NT2/D1 (cell line): ENCODE results near the gene SMOC2.
"Not testable (repeated sequence)": the region's sequence is repeated elsewhere in the genome, so short reads cannot be mapped to it uniquely, and the experiment has no call there.

Experiments used
- DNase-seq: peaks from one replicate; pipeline ENCODE4 v3.0.0-alpha.2; 2011; ENCODE audit warnings: low read depth, low spot score
- H3K27me3 ChIP-seq: 2 replicates; pipeline ENCODE4 v1.6.0; 2011; ENCODE audit warnings: mild to moderate bottlenecking; ENCODE audit not compliant: insufficient read length, insufficient read depth
- H3K36me3 ChIP-seq: 2 replicates; pipeline ENCODE4 v1.6.1; 2011; ENCODE audit warnings: mild to moderate bottlenecking, low read length, mixed read lengths; ENCODE audit not compliant: insufficient read depth, insufficient read length
- H3K4me1 ChIP-seq: 2 replicates; pipeline ENCODE4 v1.5.1; 2011; ENCODE audit not compliant: insufficient read depth, insufficient read length
- H3K4me3 ChIP-seq: 2 replicates; pipeline ENCODE4 v1.5.1; 2011; ENCODE audit warnings: low read depth; ENCODE audit not compliant: insufficient read length
- H3K9ac ChIP-seq: 2 replicates; pipeline ENCODE4 v1.6.0; 2011; ENCODE audit warnings: low read depth; ENCODE audit not compliant: insufficient read length
- H3K9me3 ChIP-seq: 2 replicates; pipeline ENCODE4 v1.5.1; 2011; ENCODE audit warnings: mild to moderate bottlenecking, low read length; ENCODE audit not compliant: insufficient read depth
- SUZ12 ChIP-seq: IDR thresholded peaks from 2 replicates; pipeline ENCODE4 v1.6.1; 2011; ENCODE audit not compliant: insufficient read length, insufficient read depth; ENCODE audit errors: extremely low read depth
- YY1 ChIP-seq: IDR thresholded peaks from 2 replicates; pipeline ENCODE4 v1.6.1; 2011; ENCODE audit not compliant: insufficient read length, insufficient read depth
- ZNF274 ChIP-seq: IDR thresholded peaks from 2 replicates; pipeline ENCODE4 v1.6.1; 2011; ENCODE audit warnings: mild to moderate bottlenecking, low read depth, low read length

SMOC2 gene

GRCh38 chr6:168570211-168570610 lies 129.2 kb downstream of the SMOC2 start:
- H3K4me1 ChIP-seq, result peaks cover 4% of the 10 kb centered on the region
- H3K4me3 ChIP-seq, result no peak overlapping the region
- DNase-seq, result no peak
- no peaks in the 10 kb centered on the region for H3K9me3 ChIP-seq
- H3K36me3 ChIP-seq, result no peaks in the 10 kb centered on the region
- H3K27me3 ChIP-seq, result no peaks in the 10 kb centered on the region
- H3K9ac ChIP-seq, result no peak overlapping the region
- TF ChIP-seq YY1, result no peak
- no peak for TF ChIP-seq ZNF274
- TF ChIP-seq SUZ12, result no peak

GRCh38 chr6:168571268-168571667 lies 130.3 kb downstream of the SMOC2 start:
- H3K4me3 ChIP-seq, result no peak overlapping the region
- H3K9me3 ChIP-seq, result no peaks in the 10 kb centered on the region
- H3K4me1 ChIP-seq, result peaks cover 4% of the 10 kb centered on the region
- H3K9ac ChIP-seq, result no peak overlapping the region
- TF ChIP-seq YY1, result no peak
- TF ChIP-seq SUZ12, result no peak
- no peak for TF ChIP-seq ZNF274
- DNase-seq, result no peak
- H3K36me3 ChIP-seq, result no peaks in the 10 kb centered on the region
- no peaks in the 10 kb centered on the region for H3K27me3 ChIP-seq

- not testable (repeated sequence) for H3K9ac ChIP-seq, H3K9me3 ChIP-seq, H3K4me3 ChIP-seq, H3K36me3 ChIP-seq, DNase-seq, H3K4me1 ChIP-seq, H3K27me3 ChIP-seq
Observed at GRCh38 chr6:168573276-168573835, 132.4 kb downstream of the SMOC2 start.

- DNase-seq, result no peak
- Histone ChIP-seq H3K4me1 (peaks cover 4% of the 10 kb centered on the region), H3K4me3 (no peak overlapping the region), H3K9ac (no peak overlapping the region), H3K27me3 (no peaks in the 10 kb centered on the region), H3K36me3 (no peaks in the 10 kb centered on the region), H3K9me3 (no peaks in the 10 kb centered on the region)
- TF ChIP-seq YY1, result no peak
- no peak for TF ChIP-seq SUZ12
- no peak for TF ChIP-seq ZNF274
Observed at GRCh38 chr6:168574075-168574698, 133.2 kb downstream of the SMOC2 start.

- TF ChIP-seq SUZ12 (no peak), ZNF274 (no peak), YY1 (no peak)
- H3K4me3 ChIP-seq, result no peak overlapping the region
- no peak overlapping the region for H3K9ac ChIP-seq
- H3K27me3 ChIP-seq, result no peaks in the 10 kb centered on the region
- DNase-seq, result peak; percentile 25
- no peaks in the 10 kb centered on the region for H3K9me3 ChIP-seq
- H3K4me1 ChIP-seq, result peaks cover 4% of the 10 kb centered on the region
- H3K36me3 ChIP-seq, result no peaks in the 10 kb centered on the region
Observed at GRCh38 chr6:168574699-168575195, 133.8 kb downstream of the SMOC2 start.

- Histone ChIP-seq H3K4me3 (no peak overlapping the region), H3K9me3 (no peaks in the 10 kb centered on the region), H3K27me3 (no peaks in the 10 kb centered on the region), H3K36me3 (no peaks in the 10 kb centered on the region), H3K4me1 (peaks cover 4% of the 10 kb centered on the region), H3K9ac (no peak overlapping the region)
- no peak for DNase-seq
- TF ChIP-seq SUZ12, result no peak
- TF ChIP-seq YY1, result no peak
- no peak for TF ChIP-seq ZNF274
Observed at GRCh38 chr6:168575346-168576098, 134.5 kb downstream of the SMOC2 start.

GRCh38 chr6:168576388-168576787 lies 135.4 kb downstream of the SMOC2 start:
- no peak for DNase-seq
- H3K9ac ChIP-seq, result no peak overlapping the region
- H3K36me3 ChIP-seq, result no peaks in the 10 kb centered on the region
- H3K9me3 ChIP-seq, result no peaks in the 10 kb centered on the region
- H3K27me3 ChIP-seq, result no peaks in the 10 kb centered on the region
- H3K4me1 ChIP-seq, result peaks cover 4% of the 10 kb centered on the region
- TF ChIP-seq YY1 (no peak), ZNF274 (no peak), SUZ12 (no peak)
- H3K4me3 ChIP-seq, result no peak overlapping the region
